HG03571 (cell line): Measurements from ENCODE around the gene MN1.
"Not testable (repeated sequence)": the region's sequence is repeated elsewhere in the genome, so short reads cannot be mapped to it uniquely, and the experiment has no call there.

Source experiments
- ATAC-seq: cut with Tn5 transposase; IDR thresholded peaks from one replicate; pipeline ENCODE4 v1.9.1; 2021; ENCODE audit not compliant: unreplicated experiment

Gene MN1

DNA sequence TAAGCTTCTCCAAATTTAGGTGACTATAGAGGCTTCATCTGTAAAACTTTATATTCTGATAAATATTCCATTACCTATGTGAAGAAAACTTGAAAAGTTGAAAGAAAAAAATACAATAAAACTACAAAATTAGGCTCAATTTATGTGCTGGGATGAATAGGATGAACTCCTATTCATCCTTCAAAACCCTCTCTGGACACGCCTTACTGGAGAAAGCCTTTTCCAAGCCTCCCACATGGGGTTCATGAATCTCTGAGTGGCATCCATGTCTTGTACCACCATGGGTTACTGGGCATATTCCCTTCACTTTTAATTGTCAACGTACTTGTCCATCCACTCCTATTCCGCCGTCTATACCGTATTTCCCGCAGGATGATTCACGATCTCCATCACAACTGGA, 55.7 kb downstream of the MN1 start:
- ATAC-seq = no peak

DNA sequence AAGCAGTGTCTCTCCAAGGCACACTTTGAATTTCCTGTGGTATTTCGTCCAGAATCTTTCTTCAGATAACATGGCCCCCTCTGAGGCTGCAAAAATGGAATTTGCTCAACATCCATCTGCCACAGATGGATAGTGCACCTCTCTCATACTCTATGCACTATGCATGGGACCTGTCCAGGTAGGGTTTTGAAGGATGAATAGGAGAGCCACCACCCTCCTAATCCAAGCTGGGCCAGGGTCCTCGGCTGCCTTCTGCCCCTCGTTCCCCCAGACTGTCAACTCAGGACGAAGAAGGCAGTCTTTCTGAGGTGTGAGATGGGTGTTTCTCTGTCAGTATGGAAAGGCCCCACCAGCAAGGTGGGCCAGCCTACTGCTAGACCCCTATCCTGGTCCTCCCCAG, 56.4 kb downstream of the MN1 start:
- ATAC-seq = no peak

DNA sequence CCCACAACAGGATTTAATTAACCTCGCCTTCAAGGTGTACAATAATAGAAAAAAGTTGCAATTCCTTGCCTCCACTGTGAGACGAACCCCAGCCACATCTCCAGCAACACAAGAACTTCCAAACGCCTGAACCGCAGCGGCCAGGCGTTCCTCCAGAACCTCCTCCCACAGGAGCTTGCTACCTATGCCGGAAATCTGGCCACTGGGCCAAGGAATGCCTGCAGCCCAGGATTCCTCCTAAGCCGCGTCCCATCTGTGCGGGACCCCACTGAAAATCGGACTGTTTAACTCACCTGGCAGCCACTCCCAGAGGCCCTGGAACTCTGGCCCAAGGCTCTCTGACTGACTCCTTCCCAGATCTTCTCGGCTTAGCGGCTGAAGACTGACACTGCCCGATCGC, 57.5 kb downstream of the MN1 start:
- not testable (repeated sequence) for ATAC-seq

DNA sequence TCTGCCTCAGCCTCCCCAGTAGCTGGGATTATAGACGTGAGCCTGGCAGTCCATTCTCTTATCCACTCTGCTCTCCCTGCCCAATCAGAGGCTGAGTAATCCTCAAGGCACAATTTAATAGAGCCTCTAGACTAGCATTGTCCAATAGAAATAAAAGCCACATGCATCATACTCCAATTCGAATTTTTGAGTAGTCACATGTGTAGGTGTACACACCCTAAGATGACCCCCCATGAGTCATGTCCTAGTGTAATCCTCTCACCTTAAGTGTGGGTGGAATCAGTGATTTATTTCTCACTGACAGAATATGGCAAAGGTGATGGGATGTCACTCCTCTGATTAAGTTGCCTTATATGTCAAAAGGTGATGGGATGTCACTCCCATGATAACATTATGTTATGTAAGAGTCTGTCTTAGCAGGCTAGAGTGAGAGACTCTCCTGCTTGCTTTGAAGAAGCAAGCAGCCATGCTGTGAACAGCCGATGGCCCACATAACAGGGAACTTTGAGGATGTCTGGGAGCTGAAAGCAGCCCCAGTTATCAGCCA, 61.3 kb downstream of the MN1 start:
- no peak for ATAC-seq

DNA sequence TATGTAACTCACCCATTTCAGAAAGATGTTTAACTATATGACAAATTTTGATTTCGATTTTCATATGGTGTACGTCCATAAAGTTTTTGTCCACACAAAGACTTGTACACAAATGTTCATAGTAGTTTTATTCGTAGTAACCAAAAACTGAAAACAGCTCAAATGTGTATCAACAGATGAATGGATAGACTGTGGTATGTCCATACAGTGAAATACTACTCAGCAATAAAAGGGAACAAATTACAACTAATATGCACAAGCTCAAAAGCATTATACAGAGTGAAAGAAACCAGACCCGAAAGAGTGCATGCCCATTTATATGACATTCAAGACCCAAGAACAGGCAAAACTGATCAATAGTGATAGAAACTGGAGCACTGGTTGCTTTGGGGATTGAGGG, 64.0 kb downstream of the MN1 start:
- ATAC-seq = no peak

DNA sequence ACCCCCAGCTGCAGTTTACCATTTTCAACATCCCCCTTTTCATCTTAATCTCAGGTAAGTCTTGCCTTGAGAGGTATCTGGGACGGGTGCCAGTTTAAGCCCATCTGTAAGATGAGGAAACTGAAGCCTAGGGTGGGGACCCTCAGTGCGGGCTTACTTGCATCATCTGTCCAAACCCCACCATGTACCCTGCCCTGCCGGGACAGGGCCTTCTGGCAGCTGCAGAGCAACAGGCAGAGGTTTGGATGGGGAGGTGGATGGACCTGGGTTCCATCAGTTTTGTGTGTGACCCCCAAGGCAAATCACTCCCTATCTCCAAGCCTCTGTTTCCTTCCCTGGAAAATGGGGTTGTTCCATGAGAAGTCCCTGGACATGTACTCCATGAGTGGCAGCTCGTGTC, 67.5 kb downstream of the MN1 start:
- no peak for ATAC-seq

DNA sequence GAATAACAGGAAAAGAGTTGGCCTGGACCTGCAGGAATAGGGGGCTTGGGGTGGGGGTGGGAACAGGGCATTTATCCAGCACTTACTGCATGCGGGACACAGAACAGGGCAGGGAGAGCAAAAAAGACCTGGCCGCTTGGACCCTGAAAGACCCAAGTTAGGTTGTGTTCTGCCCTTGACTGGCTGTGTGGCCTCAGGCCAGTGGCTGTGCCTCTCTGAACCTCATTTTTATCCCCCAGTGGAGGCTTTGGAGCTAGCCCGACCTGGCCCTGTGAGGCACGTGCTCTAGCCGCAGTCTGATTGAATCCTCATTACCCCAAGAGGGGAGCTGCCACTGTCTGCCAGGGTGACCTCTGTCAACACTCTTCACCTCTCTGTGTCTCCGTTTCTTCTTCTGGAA, 68.7 kb downstream of the MN1 start:
- ATAC-seq = no peak

DNA sequence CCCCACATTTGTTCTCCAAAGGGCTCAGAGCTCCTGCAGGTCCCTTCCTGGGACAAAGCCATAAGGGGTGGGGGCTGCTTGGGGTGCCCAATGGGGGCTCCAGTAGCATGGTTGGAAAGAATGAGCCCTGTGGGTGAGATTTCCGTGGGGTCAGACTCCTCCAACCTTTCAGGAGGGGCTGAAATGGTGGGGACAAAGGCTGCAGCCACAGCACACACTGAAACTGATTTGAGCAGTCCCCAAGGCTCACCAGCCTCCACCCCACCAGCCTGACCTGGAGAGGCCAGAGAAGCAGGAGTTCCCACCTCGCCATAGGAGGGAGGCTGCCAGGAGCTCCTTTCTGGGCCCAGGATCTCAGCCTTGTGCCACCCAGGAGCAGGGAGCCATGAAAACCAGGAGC, 69.2 kb downstream of the MN1 start:
- no peak for ATAC-seq

DNA sequence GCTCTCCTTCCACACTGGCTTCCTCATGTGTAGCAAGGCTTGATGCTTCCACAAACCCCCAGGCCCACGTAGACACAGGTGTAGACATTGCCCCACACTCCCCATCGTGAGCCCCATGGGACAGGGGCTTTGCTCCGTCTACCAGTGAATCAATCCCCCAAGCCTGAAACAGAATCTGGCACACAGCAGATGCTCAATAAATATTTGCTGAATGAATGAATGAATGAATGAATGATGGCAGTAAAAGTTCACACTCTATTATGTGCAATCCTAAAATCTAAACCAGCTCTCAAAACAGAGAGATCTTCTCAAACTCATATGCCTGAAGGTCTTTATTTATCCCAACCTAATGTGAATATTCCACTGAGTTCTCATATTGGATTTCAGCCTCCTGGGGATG, 69.9 kb downstream of the MN1 start:
- ATAC-seq = no peak

DNA sequence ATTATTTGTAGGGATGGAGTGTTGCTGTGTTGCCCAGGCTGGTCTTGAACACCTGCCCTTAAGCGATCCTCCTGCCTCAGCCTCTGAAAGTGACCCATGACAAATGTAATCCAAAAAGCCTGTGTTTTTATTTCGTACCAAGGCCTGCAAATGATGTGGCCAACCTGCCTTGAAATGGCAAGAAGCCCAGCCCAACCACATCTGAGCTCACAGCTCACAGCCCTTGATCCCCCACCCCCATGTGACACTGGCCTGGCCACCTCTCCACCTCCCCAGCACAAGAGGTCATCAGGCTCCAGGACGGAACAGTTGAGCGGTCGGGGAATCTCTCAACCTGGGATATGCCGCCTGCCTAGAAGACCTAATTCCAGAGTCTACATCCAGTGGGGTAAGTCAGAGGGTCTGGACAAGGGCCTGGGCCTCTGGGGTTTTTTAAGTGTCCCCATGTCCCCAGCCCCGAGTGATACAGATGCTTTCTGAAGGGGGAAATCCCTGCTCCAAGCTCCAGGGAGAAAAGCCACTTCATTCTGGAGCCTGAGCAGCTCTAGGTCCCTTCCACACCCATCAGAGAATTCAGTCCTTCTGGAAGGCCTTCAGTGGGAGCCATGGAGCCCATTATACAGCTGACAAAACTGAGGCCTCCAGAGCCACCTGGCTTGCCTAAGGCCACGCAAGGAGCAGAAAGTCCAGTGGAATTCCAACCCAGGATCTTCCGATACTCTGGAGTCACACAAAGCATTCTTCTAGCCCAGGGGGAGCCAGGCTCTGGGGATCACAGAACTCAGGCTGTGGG, 70.7 kb downstream of the MN1 start:
- ATAC-seq = no peak

DNA sequence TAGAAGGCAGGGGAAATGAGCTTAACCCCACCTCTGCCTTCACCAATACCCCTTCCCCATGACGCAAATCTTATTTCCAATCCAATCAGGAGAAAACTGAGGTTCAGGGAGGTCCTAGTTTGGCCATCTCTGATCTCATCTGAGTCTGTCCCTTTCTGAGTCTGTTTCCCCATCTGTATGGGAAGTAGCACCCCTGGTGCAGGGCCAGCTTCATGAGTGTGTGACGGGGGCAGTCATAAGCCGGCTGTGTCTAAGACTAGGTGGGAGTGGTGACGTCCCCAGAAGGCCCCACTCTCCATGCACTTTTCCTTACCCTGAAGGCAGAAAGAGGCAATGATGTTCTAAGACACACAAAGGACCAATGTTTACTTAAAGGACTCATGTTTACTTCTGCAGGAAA, 72.3 kb downstream of the MN1 start:
- no peak for ATAC-seq

DNA sequence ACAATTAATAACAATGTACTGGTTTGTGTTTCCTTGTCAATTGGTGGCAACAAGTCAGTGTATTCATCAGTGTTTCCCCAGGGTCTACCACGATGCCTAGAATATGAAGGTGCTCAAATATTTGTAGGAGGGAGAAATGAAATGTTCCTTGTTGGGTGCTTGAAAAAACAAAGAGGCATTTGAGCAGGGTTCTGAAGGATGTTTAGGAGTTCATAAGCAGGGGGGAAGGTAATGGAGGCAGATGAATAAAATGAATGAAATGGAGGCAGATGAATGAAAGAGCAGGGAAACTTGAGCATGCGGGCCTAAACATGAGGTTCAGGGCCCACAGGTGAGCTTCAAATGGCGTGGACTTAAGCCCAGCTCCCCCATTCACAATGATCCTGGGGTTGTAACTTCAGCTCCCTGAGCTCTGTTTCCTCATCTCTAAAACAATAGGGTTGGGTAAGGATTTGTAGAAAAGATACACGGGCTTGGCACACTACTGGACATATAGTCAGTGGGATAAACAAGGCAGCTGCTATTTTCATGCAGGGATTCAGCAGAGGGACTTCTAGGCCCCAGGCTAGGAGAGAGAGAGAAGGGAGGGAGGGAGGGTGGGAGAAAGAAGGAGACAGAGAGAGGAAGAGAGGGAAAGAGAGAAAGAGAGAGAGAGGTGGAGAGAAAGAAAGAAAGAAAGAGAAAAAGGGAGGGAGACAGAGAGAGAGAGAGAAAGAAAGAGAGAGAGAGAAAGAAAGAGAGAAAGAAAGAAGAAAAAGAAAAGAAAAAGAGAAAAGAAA, 73.7 kb downstream of the MN1 start:
- ATAC-seq = no peak

DNA sequence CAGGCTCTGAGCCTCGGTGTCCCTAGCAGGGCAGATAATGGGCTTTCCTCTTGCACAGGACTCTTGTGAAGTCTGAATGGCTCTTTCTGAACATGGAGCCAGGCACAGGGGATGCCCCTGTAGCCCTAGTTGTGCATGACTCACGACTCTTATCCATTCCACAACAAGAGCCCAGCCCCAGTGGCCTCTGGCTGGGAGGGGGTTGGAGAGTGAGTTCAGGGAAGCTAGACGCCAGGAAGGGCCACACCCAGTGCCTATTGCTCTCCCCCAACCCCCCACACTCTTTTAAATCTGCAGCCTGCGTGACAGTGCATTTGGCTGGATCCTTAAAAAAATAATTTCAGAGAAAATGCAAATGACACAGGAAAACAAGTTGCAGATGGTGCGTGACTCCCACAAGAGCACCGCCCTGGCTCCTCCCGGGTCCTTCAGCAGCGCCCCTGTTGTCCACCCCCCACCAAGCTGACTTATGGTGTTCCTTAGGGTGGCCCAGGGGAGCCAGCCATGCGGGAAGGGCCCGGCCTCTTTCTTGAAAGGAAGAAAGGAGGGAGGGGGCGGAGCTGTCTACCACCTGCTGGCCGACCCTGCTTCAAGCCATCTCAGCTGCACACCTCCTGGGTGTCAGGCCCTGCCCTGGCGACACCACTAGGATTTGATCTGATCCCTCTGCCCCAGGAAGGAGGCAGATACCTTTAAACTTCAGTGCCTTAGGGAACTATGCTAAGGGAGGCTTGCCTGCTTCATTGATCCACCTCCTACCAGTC, 74.7 kb downstream of the MN1 start:
- ATAC-seq = no peak

DNA sequence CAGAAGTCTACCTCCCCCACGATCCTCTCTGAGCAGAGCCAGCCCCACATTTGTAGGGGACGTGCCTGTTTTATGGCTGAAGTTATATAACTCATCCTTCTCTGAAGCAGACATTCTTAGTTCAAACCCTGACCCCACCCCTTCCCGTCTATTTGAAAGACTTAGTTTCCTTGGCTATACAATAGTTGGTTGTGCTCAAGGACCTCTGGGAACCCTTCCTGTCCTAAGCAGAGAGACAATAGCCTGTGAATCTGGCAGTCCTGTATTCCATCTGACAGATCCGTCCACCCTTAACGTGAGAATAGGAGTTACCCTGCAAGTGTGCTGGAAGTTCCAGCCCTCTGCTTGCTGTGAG, 75.2 kb downstream of the MN1 start:
- ATAC-seq = no peak

DNA sequence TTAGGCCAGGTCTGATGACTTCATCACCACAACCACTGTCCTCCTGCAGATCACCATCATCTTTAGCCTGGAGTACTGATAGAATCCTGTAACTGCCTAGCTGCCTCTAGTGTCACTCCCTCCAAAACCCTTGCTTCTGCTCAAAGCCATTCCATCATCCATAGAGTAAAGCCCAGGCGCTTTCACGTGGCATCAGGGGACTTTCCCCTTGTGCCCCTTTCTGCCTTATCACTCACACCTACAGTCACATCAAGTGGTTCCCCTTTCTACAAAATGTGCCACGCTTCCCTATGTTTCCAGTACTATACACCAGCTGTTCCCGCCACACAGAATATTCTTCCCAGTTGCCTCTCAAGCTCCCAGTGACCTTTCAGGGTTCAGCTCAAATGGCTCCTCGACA, 75.9 kb downstream of the MN1 start:
- ATAC-seq = no peak

DNA sequence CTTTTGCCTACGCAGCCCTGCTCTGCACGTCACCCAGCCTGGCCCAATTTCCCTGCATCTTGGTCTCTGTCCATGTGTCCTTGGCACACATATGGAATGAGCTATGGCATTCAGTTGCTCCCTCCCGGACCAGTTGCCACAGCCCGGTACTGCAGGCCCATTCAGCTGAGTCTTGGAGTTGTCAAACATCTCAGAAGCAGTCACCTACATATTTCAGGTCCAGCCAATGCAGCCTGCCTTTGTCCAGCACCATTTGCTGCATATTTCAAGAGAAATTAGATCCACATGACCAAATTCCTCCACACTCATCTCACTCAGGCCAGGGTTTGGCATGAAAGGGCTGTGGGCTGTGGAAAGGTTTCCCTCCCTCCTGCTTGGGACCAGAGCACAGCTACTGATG, 76.8 kb downstream of the MN1 start:
- no peak for ATAC-seq

DNA sequence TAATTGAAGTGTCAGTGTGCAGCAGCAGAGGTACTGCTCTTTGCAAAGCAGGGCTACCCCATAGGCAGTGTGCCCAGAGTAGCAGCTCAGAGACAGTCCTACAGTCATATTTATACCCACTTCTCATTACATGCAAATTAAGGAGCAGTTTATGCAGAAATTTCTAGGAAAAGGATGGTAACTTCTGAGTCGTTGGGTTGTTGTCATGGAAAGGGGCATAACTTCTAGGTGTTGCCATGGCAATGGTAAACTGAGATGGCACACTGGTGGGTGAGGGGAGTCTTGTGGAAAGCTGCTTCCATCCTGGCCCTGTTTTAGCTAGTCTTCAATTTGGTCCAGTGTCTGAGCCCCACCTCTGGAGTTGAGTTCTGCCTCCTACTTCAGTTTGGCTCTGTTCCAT, 77.4 kb downstream of the MN1 start:
- no peak for ATAC-seq

DNA sequence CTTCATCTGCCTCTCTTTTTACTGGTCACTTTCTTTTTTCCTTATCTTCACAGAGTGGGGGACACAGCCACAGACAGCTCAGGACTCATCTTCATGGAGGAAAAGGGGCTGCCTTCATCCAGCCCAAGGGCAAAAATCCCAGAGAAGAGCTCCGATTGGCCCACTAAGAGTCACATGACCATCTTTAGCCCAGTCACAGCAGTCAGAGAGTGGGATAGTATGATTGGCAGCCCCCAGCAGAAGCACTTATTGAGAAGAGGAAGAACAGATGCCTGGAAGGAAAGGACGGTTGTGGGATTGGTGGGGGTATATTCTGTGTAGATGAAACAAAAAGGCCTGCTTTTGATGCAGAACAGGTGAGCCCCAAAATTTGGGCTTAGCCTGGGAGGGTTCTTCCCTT, 77.8 kb downstream of the MN1 start:
- no peak for ATAC-seq

DNA sequence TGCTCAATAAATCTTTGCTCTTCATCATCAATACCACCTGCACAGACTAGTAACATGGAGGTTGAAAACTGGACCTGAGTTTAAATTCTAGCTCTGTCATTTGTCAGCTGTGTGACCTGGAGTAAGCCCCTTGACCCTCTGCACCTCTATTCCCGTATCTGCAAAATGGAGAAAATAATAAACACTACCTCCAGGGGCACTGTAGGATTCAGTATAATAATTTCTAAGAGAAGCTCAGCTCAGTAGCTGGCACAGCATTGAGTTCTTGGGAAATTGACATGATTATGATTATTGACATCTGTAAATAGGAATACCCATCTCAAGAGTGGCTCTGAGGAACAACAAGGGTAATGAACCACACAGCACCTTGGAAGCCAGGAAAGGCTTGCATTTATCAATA, 78.4 kb downstream of the MN1 start:
- no peak for ATAC-seq

DNA sequence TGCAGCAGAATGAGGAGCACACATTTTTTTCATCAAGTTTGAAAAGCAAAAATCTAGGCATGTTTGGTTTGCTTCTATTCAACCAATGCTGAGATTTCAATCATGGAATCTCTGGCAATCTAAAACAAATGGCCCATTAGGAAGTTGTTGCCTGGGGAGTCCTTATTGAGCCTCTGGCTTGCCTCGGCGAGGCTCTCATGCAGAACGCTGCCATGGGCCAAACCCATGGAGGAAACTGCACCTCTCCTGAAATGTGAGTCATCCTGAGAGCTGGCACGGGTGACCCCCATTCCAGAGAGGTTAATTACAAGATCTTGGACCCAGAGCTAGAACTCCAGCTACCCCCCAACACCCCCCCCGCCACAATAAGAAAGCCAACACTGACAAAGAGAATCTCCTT, 80.7 kb downstream of the MN1 start:
- no peak for ATAC-seq

DNA sequence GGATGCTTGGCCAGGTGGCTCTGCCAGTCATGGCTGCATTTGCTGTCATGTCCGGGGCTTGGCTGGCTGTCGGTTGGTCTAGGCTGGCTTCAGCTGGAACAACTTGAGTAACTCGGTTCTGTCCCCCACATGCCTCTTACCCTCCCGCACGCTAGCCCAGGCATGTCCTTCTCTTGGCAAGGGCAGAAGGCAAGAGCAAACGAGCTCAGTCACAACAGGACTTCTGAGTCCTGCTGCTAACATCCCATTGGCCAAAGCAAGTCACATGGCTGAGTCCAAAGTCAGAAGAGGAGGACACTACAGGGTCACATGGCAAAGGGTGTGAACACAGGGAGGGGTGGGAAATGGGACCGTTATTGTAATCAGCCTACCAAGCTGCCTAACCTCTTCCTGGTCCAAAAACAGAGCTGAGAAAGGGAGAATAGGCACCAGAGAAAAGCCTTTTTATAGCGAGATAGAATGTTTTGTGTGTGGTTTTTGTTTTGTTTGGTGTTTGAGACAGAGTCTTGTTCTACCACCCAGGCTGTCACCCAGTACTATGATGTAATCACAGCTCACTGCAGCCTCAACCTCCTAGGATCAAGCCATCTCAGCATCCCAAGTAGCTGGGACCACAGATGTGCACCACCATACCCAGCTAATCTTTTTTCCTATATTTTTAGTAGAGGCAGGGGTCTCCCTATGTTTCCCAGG, 81.9 kb downstream of the MN1 start:
- ATAC-seq = no peak
